Glomerular endothelial cell (primary cell): ENCODE data around the gene GTF2A1. TPM values are rescaled to one million over a fixed set of nuclear protein-coding genes. Genes with fewer than 3 reads are reported as not detected.
"Not testable (repeated sequence)": the region's sequence is repeated elsewhere in the genome, so short reads cannot be mapped to it uniquely, and the experiment has no call there.

ENCODE experiments used
- DNase-seq: peaks from one replicate; pipeline ENCODE4 v3.0.0-alpha.2; 2011; ENCODE audit warnings: low read depth, low spot score; ENCODE audit errors: extremely low read depth
- total RNA-seq: library from RNA; depleted of rRNA; stranded (reverse); fragments of >200 nt; gene quantifications from 2 replicates; pipeline ENCODE4 v1.2.3, GENCODE V29; 2015

GTF2A1 gene
- 15.4 and 19.6 TPM in 2 replicates for total RNA-seq

- DNase-seq = no peak
Measured at GRCh38 chr14:81220830-81221578, at the start of gene GTF2A1. Gene GTF2A1 (minus strand): TSS chr14:81220959. CDS start chr14:81220518, 441 bp downstream.

- DNase-seq = no peak
Measured at GRCh38 chr14:81269979-81270375, 49.2 kb upstream of the GTF2A1 start.

- peak; percentile 33 for DNase-seq
Measured at GRCh38 chr14:81269100-81269978, 48.6 kb upstream of the GTF2A1 start.

- no peak for DNase-seq
Measured at GRCh38 chr14:81268016-81268416, 47.3 kb upstream of the GTF2A1 start.

GRCh38 chr14:81265636-81266169 lies 44.9 kb upstream of the GTF2A1 start:
- DNase-seq = no peak

GRCh38 chr14:81264671-81265070 lies 43.9 kb upstream of the GTF2A1 start:
- DNase-seq = no peak

GRCh38 chr14:81263777-81264410 lies 43.1 kb upstream of the GTF2A1 start:
- DNase-seq = no peak

GRCh38 chr14:81261176-81261575 lies 40.4 kb upstream of the GTF2A1 start:
- DNase-seq = no peak

GRCh38 chr14:81260732-81261131 lies 40.0 kb upstream of the GTF2A1 start:
- no peak for DNase-seq

- DNase-seq = no peak
Measured at GRCh38 chr14:81256289-81256960, 35.7 kb upstream of the GTF2A1 start.

GRCh38 chr14:81252278-81252677 lies 31.5 kb upstream of the GTF2A1 start:
- no peak for DNase-seq

- no peak for DNase-seq
Measured at GRCh38 chr14:81247271-81247766, 26.6 kb upstream of the GTF2A1 start.

- no peak for DNase-seq
Measured at GRCh38 chr14:81246461-81247270, 25.9 kb upstream of the GTF2A1 start.

GRCh38 chr14:81245771-81246170 lies 25.0 kb upstream of the GTF2A1 start:
- no peak for DNase-seq

GRCh38 chr14:81244431-81244830 lies 23.7 kb upstream of the GTF2A1 start:
- DNase-seq = not testable (repeated sequence)

GRCh38 chr14:81243499-81243898 lies 22.7 kb upstream of the GTF2A1 start:
- no peak for DNase-seq

GRCh38 chr14:81236849-81237248 lies 16.1 kb upstream of the GTF2A1 start:
- DNase-seq = not testable (repeated sequence)

GRCh38 chr14:81236138-81236537 lies 15.4 kb upstream of the GTF2A1 start:
- DNase-seq = no peak

- no peak for DNase-seq
Measured at GRCh38 chr14:81235096-81235495, 14.3 kb upstream of the GTF2A1 start.
